Measurements from ENCODE around the gene NRXN2.

The NRXN2 gene

GRCh38 chr11:64742889-64743590, 20.0 kb upstream of the NRXN2 start:
- DNase-seq, result peak; percentile 84

DNA sequence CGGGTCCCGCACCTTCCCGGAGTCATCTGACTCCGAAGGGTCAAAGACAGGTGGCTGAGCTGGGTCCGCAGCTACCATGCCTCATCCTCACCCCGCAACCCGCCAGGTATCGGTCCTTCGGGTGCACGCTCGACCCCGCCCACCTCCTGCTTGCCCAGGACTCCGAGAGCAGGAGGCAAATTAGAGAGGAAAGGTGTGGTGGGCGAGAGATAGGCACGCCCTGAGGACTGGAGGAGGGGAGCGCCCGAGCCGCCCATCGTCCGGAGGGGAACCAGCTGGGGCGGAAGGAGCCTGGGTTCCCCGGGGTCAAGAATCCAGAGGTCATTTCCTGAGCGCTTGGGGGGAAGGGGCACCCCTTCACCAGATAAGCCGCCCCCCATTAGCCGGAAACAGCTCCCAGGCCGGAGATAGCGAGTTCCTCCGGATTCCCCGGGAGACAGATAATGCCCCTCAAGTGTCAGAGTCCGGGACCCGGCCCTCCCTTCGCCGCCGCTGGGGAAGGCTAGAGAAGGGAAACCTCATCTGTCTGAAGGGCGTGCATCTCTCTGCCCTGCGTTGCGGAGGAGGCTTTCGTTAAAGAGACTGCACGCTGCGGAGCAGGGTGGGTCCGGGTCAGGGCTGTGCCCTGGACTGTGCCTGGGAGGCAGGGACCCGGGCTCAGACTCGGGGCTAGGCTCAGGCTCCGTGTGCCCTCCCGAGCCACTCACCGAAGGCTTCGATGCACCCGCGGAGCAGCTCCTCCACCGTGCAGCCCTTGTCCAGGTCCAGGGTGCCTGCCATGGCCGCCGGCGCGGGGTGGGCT, 19.3 kb upstream of the NRXN2 start:
- DNase-seq, result peak; percentile 43

DNA sequence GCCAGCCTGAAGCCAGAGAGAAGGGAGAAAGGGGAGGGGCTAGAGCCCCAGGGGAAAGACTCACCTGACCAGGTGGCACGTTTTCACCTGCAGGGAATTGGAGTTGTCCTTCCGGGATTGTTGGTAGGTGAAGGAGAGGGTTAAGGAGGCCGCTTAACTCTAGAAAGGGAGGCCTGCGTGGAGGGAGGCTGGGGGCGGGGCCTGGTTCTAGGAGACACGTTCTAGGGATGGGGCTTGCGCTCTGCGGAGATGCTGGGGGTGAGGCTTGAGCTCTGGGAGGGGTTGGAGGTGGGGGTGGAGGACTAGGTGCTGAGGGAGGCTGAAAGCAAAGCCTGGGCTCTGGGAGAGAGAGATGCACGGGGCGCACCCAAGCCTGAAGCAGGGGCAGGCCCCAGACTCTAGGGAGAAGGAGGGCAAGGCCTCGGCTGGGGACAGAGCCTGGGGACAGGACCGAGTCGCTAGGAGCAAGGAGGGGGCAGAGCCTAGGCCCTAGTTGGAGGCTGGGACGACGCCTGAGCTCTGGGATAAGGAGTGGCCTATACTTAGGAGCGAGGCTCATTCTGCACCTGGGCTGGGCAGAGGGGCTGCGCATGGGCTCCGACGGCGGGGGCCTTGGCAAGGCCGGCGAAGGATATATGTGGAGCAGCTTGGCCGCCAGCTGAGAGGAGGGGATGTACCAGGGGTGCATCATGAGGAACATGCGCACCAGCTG, 18.5 kb upstream of the NRXN2 start:
- no peak for DNase-seq

GRCh38 chr11:64739871-64740270, 16.9 kb upstream of the NRXN2 start:
- DNase-seq, result no peak

DNA sequence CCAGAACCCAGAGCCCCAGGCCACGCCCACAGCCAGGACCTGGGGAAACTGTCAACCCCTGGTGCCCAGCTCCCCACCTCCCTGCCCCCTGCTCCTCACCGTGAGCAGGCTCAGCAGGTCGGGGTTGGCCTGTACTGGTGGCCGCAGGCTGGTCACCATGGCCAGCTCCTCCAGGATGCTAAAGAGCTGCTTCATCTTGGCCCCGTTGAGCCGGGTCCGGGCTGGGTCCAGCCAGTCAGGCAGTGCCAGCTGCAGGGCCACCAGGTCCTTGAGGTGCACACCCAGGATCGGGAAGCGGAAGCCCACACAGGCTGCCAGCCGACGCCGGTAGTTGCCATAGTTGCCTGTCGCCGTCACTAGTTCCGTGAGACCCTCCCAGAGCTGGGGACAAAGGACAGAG, 13.7 kb upstream of the NRXN2 start:
- DNase-seq, result no peak

DNA sequence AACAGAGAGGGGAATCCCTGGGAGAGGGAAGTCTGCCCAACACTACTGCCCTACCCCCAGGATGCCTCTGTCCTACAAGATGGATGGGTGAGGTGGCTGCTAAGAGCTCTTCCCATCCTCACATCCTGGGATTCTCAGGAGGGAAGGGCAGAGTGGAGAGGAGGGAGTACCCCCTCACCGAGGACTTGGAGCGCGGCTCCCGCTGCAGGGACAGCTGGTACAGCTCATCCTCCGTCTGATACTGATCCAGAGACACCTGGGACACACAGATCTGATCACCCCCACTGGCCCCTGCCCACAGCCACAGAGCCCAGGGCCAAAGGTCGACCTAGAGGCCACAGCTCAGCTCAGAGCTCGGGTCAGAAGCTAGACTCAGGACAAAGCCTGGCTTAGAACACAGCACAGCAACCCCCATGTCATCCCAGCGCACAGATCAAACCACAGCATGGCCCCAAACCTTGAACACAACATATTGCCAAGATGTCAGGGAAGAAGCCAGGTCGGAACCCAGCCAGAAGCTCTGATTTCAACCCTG, 12.8 kb upstream of the NRXN2 start:
- DNase-seq, result no peak

DNA sequence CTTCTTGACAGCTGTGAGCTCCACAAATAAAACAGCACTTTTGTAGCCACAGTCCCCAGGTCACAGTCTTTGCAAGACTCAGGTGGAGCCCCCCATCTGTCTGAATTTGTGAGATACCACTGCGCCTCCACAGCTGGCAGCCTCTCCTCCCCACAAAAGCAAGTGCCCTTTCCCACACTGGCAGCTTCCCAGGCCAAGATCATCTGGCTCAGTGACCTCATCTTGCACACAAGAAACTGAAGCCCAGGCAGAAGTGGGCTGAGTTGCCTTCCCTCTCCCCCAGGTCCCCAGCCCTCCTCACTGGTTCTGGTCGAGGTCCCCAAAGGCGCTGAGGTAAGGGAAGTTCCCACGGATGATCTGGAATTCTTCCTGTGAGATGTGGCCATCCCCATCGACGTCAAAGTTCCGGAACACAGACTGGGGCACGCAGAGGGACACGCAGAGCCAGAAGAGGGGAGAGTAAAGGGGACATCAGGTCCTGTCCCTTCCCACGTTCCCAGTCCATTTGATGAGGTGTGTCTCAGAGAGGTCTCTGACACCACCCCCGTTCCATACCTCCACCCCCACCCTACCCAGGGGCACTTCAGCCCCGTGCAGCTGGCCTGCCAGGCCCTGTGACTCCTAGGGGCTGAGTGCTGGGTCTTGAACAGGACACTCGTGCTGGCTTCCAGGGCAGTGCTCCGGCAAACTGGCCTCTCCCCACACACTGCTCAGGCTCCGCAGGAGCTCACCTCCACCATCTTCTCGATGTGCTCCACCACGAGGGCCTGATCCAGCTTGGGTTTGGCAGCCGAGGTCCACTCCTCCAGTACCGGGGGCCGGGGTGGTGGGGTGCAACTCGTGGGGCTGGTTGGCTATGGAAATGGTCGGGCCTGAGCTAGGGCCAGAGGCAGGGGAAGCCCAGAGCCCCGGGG, 12.1 kb upstream of the NRXN2 start:
- DNase-seq, result peak; percentile 36

- DNase-seq, result no peak
Measured at GRCh38 chr11:64731601-64732000, 8.6 kb upstream of the NRXN2 start.

DNA sequence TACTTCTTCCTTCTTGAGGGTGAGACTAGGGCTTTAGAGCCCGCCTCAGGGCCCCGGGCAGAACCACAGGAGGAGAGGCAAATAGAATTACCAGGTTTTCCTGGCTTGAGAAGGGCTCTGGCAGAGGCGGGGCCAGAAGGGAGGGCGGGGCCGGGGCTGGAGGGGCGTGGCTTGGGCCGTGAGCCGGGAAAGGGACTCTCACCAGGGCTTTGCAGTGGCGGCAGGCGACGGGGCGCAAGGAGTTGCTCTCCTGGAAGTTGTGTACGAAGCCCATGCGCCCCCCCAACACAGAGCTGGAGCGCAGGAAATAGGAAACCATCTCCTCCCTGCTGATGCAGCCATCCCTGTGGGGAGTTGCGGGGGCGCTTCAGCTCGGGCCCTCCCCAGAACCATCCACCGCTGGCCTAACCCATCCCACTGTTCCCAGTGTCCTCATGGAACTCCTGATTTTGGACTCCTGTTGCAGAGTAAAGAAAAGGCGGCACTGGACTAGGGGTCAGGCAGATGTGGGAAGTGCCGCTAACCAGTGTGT, 6.9 kb upstream of the NRXN2 start:
- DNase-seq, result peak; percentile 28

- DNase-seq, result no peak
Measured at GRCh38 chr11:64728757-64729365, 5.9 kb upstream of the NRXN2 start.

DNA sequence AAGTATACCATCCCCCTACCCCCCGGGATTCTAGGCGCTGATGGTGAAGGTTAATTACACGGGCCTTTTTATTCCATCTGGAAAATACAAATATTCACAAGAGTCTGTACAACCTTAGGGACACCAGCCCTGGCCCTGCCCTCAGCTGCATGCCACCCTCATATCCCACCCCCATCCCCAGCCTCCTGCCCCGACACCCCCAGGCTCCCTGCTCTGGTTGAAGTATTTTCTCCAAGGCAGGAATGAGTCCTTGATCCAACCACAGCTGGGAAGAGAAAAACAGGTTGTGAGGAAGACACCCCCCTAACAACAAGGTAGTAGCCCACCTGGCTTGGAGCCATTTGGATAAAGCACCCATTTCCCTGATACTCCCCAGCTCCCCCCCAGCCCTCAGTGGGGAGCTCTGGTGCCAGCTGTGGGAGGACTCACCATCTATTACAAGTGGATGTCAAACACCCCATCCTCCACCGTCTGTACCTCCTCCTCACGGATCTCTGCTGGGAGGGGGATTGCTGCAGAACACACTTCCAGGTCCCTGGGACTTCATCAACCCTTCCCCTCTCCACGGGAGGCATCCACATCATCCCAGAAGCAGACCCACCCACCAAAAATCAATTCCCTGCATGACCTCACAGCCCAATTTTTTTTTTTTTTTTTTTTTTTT, 4.0 kb upstream of the NRXN2 start:
- no peak for DNase-seq

GRCh38 chr11:64726211-64726641, 3.2 kb upstream of the NRXN2 start:
- DNase-seq, result no peak

- no peak for DNase-seq
Measured at GRCh38 chr11:64724863-64725532, 2.0 kb upstream of the NRXN2 start.

- no peak for DNase-seq
Measured at GRCh38 chr11:64723907-64724862, 1.2 kb upstream of the NRXN2 start.

- DNase-seq, result no peak
Measured at GRCh38 chr11:64722141-64723065, 594 bp downstream of the NRXN2 start.

- DNase-seq, result no peak
Measured at GRCh38 chr11:64721359-64721699, 1.7 kb downstream of the NRXN2 start.

DNA sequence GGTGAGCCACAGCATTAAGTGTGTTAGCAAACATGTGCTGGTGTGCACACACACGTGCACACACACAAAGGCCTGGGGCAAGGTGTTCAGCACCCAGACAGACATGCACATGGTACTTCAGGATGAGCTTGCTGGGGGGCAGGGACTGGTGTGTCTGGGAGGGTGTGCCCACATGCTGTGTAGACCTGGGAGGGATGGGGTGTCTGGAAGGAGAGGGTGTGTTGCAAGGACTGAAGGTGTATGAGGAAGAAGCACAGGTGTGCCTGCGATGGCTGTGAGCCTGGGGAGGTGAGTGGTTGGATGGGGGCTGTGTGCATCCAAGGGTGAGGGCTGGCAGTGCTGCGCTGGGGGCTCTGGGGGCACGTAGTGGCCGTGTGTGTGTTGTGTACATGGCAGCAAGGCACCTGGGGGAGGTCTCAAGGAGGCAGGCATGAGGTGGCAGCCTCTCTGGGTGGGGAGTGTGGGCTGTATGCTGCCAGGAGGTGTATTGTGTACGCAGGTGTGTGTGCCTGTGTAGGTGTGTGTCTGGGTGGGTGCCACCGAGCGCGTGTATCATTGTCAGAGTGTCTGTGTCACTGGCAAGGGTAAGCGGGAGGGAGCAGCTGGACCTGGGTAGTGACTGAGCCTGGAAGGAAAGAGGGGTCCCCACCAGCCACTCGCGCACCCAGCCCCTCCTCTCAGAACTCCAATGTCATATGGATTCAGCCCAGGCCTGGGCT, 2.2 kb downstream of the NRXN2 start:
- no peak for DNase-seq

GRCh38 chr11:64720167-64720566, 2.8 kb downstream of the NRXN2 start:
- no peak for DNase-seq

All from suppressor macrophage treated with lipopolysaccharide for 4 hours (primary cell).